Measurements from ENCODE around the gene GPR183.
"Not testable (repeated sequence)": the region's sequence is repeated elsewhere in the genome, so short reads cannot be mapped to it uniquely, and the experiment has no call there.

The GPR183 gene

GRCh38 chr13:99265821-99266426 is 41.3 kb downstream of the GPR183 start:
- DNase-seq, result no peak

- DNase-seq, result no peak
Measured at GRCh38 chr13:99265162-99265800, 41.9 kb downstream of the GPR183 start.

- no peak for DNase-seq
Measured at GRCh38 chr13:99264051-99264450, 43.1 kb downstream of the GPR183 start.

GRCh38 chr13:99263126-99263785 is 43.9 kb downstream of the GPR183 start:
- no peak for DNase-seq

GRCh38 chr13:99261059-99261458 is 46.1 kb downstream of the GPR183 start:
- no peak for DNase-seq

- no peak for DNase-seq
Measured at GRCh38 chr13:99260216-99260615, 47.0 kb downstream of the GPR183 start.

- no peak for DNase-seq
Measured at GRCh38 chr13:99258946-99259345, 48.3 kb downstream of the GPR183 start.

- no peak for DNase-seq
Measured at GRCh38 chr13:99258210-99258860, 48.9 kb downstream of the GPR183 start, which contains the start of gene GPR18. Gene GPR18, minus strand, starts transcription at chr13:99258379. Its CDS starts 2,507 bp downstream, at chr13:99255872.

GRCh38 chr13:99257291-99257690 is 49.9 kb downstream of the GPR183 start:
- DNase-seq, result no peak

- DNase-seq, result no peak
Measured at GRCh38 chr13:99256709-99257108, 50.5 kb downstream of the GPR183 start.

- DNase-seq, result no peak
Measured at GRCh38 chr13:99256283-99256682, 50.9 kb downstream of the GPR183 start.

GRCh38 chr13:99255271-99255670 is 51.9 kb downstream of the GPR183 start:
- no peak for DNase-seq

- DNase-seq, result no peak
Measured at GRCh38 chr13:99254830-99255229, 52.4 kb downstream of the GPR183 start.

GRCh38 chr13:99251921-99252320 is 55.3 kb downstream of the GPR183 start:
- no peak for DNase-seq

GRCh38 chr13:99250982-99251825 is 56.0 kb downstream of the GPR183 start:
- DNase-seq, result no peak

GRCh38 chr13:99249606-99250005 is 57.6 kb downstream of the GPR183 start:
- DNase-seq, result not testable (repeated sequence)

- not testable (repeated sequence) for DNase-seq
Measured at GRCh38 chr13:99249178-99249577, 58.0 kb downstream of the GPR183 start.

- DNase-seq, result no peak
Measured at GRCh38 chr13:99246100-99246499, 61.1 kb downstream of the GPR183 start.
